T47D (cell line): ENCODE results near the gene HACD3.
"Not testable (repeated sequence)": the region's sequence is repeated elsewhere in the genome, so short reads cannot be mapped to it uniquely, and the experiment has no call there.

Experiments used
- DNase-seq, 2 experiments: peaks; one replicate each; pipeline versions ENCODE4 v3.0.0 to v3.0.0-alpha.2; 2011 to 2012; ENCODE audit warnings: low read depth in 1 of 2, low spot score in 1 of 2
- JUND ChIP-seq: IDR thresholded peaks from 2 replicates; pipeline ENCODE4 v1.6.1; 2012; ENCODE audit warnings: low read depth
- in situ Hi-C: cut with HindIII; loops from 2 replicates; pipeline ENCODE4 v1.10.0; 2016; ENCODE audit warnings: low sequenced_read_pairs, low pct_unique_long_range_greater_than_20kb

HACD3 gene

GRCh38 chr15:65528461-65529060 is 1.7 kb upstream of the HACD3 start:
- no peak for TF ChIP-seq JUND
- DNase-seq = no peak
- in situ Hi-C loops = no loop called here

GRCh38 chr15:65529762-65530317 is 423 bp upstream of the HACD3 start:
- DNase-seq = no peak
- no peak for TF ChIP-seq JUND
- in situ Hi-C loops = no loop called here

DNA sequence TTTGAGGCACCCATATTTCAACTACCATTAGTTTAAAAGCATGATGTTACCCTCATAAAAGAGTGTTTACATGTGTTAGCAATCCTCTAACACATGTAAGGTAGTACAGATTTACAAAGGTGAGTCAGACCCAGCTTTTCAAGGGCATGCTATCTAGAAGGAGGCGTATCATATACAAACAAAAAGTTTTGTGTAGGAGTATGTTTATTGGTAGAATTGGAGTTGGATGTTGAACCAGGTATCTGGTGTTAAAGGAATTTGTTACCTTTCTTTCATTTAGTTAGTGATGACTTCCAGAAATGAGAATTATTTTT is 2.4 kb downstream of the HACD3 start:
- no peak for TF ChIP-seq JUND
- no peak for DNase-seq
- in situ Hi-C loops = no loop called here

DNA sequence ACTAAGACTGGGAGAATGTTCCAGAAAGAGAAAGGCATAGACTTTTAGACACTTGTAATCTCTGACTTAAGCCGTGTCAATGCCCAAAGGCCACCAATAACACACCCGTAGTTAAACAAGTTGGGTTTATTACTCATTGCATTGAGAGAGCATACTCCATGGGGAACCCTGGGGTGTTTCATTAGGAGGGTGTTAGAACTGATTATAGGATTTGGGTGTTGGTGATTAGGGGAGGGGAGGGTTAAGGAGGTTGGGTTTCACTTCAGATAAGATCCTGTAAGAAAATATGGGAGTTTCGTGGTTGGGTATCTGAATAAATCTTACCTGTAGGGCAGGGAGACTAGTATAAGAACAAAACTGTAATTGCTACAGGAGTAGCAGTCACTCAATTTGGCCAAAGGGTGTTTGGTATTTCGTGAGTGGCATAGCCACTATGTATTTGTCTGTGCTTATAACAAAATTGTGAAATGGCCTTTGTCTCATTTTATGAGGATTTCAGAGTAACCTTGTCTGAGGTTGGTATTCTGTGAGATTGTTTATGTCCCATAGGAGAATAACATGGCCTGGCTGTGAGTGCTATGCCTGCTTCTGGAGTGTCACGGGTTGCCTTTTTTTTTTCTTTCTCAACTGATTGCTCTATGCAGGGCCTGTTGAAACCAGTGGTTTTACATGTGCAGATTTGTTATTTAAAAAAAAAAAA is 2.9 kb downstream of the HACD3 start:
- TF ChIP-seq JUND = no peak
- DNase-seq = no peak
- in situ Hi-C loops = no loop called here

DNA sequence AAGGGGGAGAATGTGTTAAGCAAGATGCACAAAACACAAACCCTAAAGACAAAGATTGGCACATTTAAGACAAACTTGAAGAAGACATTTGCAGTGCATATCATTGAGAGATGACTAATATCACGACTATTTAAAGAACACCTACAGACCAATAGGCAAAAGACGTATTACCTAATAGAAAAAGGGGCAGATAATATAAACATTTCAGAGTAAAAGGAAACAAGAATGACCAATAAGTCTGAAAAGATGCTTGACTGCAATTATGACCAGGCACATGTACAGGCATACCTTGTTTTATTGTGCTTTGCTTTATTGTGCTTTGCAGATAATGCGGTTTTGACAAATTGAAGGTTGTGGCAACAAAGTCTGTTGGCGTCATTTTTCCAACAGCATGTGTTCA is 4.9 kb downstream of the HACD3 start:
- TF ChIP-seq JUND = no peak
- in situ Hi-C loops = no loop called here

DNA sequence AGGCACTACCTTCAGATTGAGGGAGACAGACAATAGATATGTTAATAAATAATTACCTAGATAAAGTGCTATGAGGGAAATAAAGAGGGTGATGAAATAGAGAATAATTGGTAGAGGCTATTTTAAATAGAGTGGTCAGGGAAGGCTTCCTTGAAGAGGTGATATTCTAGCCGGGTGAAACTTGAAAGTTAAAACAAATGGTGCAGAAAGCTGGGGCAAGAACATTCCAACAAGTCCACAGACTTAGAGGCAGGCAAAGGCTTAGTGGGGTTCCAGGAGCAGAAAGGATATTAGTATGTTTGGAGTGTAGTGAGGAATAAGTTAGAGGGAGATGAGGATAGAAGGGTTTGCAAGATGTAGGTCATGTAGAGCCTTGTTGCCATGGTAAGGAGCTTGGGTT is 10.1 kb downstream of the HACD3 start:
- in situ Hi-C loops = no loop called here
- no peak for DNase-seq
- TF ChIP-seq JUND = no peak

More for the DNA sequence above, 4.9 kb downstream of the HACD3 start:
- DNase-seq = no peak

DNA sequence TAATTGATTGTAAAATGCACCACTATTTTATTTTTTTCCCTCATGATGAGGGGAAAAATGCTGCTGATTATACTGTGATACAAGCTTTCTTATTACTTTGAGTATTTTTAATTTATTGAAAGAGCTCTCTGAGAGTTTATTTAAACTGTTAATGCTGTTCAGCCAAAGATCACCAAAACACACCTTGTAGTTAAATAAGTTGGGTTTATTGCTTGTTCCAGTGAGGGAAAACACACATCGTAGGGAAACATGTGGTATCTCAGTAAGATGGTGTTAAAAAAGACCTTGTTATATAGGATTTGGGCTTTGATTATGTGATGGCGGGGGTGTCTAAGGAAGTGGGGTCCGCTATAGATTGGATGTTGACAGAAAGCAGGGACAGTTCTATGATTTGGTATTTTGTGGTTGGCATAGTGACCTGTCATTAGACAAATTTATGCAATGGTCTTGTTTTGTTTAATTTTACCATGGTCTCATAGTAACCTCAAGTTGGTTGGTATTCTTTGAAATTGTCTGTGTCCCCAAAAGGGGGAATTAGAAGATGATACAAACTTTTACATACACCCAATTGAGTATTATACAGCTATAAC is 11.1 kb downstream of the HACD3 start:
- in situ Hi-C loops = no loop called here
- no peak for DNase-seq
- no peak for TF ChIP-seq JUND

DNA sequence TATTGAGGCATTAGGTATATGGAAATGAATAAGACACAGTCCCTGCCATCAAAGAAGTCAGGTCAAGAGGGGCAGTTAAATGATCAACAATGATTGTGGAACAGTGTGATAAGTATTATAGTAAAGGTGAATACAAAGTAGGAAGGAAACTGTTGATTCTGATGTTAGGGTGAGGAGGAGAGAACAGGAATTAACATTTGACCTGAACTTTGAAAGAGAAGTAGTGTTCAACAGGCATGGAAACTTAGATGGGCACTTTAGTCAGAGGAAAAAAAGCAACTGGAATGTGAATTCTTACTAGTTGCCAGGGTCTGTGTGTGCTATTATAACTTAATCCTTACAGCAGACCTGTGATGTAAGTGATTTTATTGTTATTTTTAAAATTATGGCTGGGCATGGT is 17.6 kb downstream of the HACD3 start:
- in situ Hi-C loops = no loop called here
- TF ChIP-seq JUND = no peak

DNA sequence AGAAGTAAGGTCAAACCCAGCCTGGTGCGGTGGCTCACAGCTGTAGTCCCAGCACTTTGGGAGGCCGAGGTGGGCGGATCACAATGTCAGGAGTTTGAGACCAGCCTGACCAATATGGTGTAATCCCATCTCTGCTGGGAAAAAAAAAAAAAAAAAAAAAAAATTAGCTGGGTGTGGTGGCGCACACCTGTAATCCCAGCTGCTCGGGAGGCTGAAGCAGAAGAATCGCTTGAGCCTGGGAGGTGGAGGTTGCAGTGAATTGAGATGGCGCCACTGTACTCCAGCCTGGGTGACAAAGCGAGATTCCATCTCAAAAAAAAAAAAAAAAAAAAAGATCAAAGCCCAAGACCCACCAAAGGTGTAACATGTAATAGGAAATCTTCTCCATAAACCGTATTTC is 19.0 kb downstream of the HACD3 start:
- in situ Hi-C loops, DNase-seq: not testable (repeated sequence)

More for the DNA sequence above, 17.6 kb downstream of the HACD3 start:
- no peak for DNase-seq

GRCh38 chr15:65550681-65551098 is 20.4 kb downstream of the HACD3 start:
- no peak for DNase-seq

DNA sequence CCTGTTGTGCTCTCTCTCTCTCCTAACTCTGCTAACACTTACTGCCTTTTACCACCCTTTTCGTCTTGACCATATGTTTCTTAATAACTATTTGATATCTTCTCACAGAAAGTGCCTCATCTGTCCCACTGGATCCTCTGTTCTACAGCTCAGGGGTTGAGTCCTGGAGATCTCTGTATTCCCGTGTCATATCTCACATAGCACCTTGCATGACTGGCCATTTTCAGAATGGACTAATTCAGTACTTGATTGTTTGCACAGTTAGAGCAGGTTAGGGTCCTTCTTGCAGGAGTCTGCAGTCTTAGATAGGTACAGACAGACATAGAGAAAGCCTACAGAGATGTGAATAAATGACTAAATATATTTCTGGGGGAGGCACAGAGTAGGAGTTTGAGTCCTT is 20.9 kb downstream of the HACD3 start:
- no peak for DNase-seq
- no peak for TF ChIP-seq JUND
- in situ Hi-C loops = no loop called here

More at GRCh38 chr15:65550681-65551098, 20.4 kb downstream of the HACD3 start:
- in situ Hi-C loops = no loop called here
- no peak for TF ChIP-seq JUND

GRCh38 chr15:65552851-65553250 is 22.6 kb downstream of the HACD3 start:
- in situ Hi-C loops = not testable (repeated sequence)

GRCh38 chr15:65553691-65554090 is 23.4 kb downstream of the HACD3 start:
- no peak for DNase-seq
- in situ Hi-C loops = no loop called here
- no peak for TF ChIP-seq JUND

More at GRCh38 chr15:65552851-65553250, 22.6 kb downstream of the HACD3 start:
- not testable (repeated sequence) for DNase-seq
